Prostate gland (tissue), 2 donors: Measurements from ENCODE around the gene PDGFA.

Source experiments
- POLR2A ChIP-seq: fragments of 450-650 bp; IDR thresholded peaks from one replicate; pipeline ENCODE4 v1.6.1; 2016; ENCODE audit warnings: antibody characterized with exemption, mild to moderate bottlenecking
- TF ChIP-seq, protein P1 (sequence below), 4 experiments: fragments of 200-600 bp in 2 of 4; fragments of 450-650 bp in 2 of 4; sonication (generic) in 2 of 4; IDR thresholded peaks; 1 replicate in 3 of 4; 2 replicates in 1 of 4; pipeline ENCODE4 v1.5.1; 2016 to 2019; ENCODE audit warnings: antibody characterized with exemption in 4 of 4, mild to moderate bottlenecking in 2 of 4, moderate library complexity in 2 of 4

DNA sequence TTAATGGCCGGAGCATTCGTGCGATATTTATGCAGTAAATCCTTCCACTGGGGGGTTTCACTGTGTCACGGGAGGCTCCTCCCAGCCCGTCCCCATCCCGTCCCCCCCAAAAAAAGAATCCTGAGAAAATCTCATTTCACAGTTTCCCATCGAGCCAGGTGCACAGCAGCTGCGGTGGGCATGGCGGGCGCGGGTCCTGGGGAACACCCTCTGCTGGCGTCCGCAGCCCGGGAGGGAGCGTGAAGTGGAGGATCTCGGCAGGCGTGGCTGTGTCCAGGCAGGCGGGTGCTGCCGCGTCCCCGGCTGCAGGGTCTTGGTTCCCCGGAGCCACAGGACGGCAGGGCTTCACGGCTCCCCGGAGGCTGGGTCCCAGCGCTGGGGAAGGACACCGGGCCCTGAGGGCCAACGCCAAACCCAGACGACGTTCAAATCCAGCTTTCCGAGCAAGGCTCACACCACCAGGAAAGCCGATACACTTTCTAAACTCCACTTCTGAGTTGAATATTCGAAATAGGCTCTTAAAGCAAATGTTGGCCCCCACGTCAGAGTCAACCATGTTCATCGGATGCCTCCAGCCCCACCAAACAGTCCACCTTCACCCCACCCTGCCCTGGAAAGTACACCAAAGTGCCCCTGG is 55.7 kb downstream of the PDGFA start:
- TF ChIP-seq, protein P1, sequence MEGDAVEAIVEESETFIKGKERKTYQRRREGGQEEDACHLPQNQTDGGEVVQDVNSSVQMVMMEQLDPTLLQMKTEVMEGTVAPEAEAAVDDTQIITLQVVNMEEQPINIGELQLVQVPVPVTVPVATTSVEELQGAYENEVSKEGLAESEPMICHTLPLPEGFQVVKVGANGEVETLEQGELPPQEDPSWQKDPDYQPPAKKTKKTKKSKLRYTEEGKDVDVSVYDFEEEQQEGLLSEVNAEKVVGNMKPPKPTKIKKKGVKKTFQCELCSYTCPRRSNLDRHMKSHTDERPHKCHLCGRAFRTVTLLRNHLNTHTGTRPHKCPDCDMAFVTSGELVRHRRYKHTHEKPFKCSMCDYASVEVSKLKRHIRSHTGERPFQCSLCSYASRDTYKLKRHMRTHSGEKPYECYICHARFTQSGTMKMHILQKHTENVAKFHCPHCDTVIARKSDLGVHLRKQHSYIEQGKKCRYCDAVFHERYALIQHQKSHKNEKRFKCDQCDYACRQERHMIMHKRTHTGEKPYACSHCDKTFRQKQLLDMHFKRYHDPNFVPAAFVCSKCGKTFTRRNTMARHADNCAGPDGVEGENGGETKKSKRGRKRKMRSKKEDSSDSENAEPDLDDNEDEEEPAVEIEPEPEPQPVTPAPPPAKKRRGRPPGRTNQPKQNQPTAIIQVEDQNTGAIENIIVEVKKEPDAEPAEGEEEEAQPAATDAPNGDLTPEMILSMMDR (IDR thresholded peaks at IDR 0.05), result no peak
- TF ChIP-seq POLR2A, result no peak
